ENCODE data around the gene ETS1.

ETS1 gene

DNA sequence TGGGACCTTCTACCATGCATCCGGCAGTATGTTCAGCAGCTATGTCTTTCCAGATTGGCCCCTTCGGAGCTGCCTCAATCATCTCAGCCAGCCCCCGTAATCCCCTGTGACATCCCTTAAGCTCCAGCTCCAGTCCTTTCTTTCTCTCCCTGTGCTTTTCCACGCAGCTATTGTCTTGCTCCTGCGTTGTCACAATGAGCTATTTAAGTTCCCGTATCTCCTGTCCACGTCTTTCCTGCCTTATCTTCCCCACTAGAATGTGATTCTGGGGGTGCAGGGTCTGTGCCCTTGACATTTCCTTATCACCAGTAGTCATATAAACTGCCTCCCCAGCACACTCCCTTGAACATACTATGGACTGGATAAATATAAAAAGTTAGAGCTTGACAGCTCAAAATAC is 5.1 kb upstream of the ETS1 start:
- no peak for DNase-seq

DNA sequence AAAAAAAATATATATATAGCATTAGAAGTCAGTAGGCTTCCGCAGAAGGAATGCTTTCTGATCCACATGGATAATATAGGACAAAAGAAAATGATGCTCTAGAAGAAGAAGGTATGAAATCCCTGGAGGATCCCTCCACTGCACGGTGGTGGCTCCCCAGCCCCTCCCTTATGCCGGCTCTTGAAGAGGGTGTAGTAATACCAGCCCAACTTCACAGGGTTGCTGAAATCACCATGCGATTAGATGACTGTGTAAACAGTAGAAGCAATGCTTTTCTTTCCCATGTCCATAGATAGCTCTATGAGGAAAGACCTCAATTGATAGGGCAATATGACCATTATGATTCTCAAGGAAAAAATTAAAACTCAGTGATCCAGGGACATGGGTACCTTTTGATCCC is 3.2 kb upstream of the ETS1 start:
- no peak for DNase-seq

GRCh38 chr11:128589998-128590397 is 2.6 kb upstream of the ETS1 start:
- DNase-seq: no peak

DNA sequence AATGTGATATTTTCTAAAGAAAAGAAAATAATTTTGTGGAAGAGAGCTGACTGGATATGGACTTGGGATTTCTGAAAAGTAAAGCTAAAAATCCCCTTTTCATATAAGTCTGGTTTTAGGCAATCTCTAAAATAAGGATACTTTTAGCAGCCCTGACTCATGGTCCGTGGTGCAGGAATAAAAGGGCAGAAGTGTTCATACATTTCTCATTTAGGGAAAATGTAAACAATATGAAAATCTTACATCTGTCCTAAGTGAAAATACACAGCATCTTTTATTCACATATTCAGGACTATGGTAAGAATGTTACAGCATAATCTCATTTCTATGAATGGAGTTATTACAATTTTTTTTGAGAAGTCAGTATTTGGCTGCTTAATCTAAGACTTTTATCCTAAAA is 735 bp upstream of the ETS1 start:
- DNase-seq: no peak

GRCh38 chr11:128586689-128587088 is 669 bp downstream of the ETS1 start:
- no peak for DNase-seq

- DNase-seq: no peak
These were observed 1.7 kb downstream of the ETS1 start for GRCh38 chr11:128585498-128586238.

- no peak for DNase-seq
These were observed 3.1 kb downstream of the ETS1 start for GRCh38 chr11:128584253-128584652.

- no peak for DNase-seq
These were observed 4.6 kb downstream of the ETS1 start for GRCh38 chr11:128582496-128583366.

DNA sequence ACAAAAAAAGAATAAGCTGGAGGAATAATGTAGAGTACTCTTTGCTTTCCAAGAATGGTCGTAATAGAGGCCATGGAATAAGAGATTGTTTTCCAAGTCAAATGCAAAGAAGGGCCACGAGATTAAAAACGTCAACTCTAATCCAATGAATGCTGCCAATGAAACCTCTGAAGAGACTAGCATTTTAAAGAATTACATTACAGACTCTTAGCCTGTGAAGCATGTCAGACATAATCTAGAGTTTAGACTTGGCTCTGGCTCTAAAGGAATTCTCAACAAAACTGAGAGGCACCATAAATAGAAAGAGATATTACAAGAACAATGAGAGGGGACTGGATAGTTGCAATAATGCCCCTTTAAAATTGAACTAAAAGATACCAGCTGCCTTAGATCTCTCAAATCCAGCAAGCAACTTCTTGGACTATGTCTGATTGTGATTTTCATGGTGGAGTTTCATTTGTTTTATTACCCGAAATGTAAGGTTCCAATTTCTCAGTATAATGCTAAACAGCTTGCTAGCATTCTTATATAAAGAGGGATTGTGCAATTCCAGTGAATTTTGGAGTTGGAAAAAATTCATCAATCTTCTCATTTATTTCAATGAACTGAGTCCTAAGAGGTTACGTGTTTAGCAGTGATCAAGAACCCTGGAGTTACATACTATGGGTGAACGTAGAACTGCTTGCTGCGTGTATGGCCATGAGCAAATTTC is 5.6 kb downstream of the ETS1 start:
- no peak for DNase-seq

DNA sequence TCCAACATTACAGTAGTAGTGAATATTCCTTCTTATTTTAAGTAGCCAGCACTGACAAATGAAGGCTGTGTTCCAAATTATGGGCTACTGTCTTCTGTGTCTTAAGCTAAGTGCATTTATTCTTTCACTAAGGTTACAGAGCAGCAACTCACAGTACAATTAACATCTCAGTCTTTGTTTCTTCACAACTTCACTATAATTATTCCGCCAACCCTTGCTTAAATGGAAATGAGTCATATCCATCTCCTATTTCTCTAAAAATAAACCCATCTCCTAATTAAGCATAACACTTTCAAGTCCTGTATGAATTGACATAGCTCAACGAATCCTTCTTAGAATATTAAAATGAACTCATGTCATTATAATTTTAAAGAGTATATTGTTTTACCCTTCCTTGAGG is 6.7 kb downstream of the ETS1 start:
- DNase-seq: no peak

DNA sequence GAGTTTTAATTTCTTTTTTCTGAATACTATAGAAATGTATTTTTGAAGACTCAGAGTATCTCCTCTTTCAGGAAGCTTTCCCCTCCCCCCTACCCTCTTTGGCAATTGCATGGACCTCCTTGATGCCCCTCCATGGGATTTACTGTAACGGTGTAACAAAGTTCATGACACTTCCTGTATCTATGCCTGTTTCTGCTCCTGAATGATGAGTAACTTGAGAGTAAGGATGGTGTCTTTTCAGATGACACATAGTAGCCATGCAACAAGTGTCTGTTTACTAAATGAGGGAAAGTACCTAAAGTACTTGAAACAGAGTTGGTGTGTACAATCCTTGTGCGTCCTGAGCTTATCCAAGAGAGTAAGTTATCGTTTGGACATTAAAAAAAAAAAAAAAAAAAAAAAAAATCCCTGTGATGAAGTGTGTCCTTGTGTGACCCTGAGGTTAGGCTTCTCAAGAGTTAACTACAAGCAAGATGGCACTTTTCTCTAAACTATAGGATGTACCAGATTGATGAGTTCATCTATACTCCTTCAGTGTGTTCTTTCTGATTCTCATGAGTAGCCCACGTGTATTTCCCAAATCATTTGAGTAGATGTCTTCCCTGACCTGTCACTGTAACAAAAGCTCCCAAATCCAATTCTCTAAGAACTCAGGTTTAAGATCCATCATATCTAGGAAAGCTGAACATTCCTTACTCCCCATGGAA is 7.4 kb downstream of the ETS1 start:
- DNase-seq: no peak

DNA sequence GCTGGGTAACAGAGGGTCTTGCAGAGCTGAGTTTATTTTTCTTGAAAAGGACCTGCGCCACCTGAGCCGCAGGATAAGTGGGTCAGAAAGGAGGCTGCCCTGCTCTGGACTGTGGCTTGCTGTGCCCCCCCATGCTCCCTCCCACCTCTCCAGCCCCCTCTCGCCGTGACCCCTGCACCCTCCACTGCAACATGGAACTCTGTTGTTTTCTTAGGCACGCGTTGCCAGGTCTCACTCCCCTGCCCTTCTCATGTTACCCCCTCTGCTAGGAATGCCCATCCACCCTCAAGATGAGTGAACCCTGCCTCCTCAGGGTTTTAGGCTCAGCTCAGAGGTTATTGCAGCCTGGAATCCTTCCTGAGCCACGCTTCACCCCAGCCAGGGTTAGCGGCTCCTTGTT is 10.8 kb downstream of the ETS1 start:
- no peak for DNase-seq

DNA sequence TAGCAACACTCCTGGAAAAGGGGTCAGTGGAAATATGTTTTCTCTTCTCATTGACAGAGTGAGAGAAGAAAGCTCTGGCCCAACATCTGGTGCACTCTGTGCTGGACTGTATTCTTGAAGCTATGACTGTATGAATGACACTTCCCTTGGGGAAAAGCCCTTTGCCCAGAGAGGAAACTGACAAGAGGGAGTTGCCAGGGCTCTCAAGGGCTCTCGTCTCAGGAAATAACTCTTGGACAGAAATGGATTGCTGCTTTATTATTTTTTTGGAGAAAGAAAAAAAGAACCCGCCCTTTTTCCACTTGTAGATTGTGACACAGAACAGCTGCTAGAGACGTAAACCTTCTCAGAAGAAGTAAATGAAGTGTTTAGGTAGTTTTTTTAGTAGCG is 11.4 kb downstream of the ETS1 start:
- DNase-seq: no peak

- no peak for DNase-seq
These were observed 12.0 kb downstream of the ETS1 start for GRCh38 chr11:128575174-128575960.

- no peak for DNase-seq
These were observed 12.8 kb downstream of the ETS1 start for GRCh38 chr11:128574576-128575011.

- no peak for DNase-seq
These were observed 13.7 kb downstream of the ETS1 start for GRCh38 chr11:128573638-128574037.

DNA sequence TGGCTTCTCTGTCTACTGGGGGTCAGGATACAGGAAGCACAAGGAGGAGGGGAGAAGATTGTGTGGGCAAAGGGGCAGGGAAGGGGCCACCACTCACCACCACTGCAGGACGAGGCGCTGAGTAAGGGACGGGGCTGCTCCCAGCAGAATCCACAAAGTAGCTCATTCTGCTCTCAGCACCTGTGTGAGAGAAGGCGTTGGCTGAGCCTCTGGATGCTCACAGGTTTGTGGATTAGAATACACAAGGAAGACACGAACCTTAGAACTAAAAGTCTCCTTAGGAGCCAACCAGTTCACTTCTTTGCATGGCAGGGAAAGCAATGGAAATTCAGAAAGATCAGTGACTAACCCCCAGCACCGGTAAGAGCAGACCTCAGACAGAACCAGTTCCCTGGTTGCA is 14.4 kb downstream of the ETS1 start:
- DNase-seq: no peak

GRCh38 chr11:128570632-128571031 is 16.7 kb downstream of the ETS1 start:
- DNase-seq: no peak

DNA sequence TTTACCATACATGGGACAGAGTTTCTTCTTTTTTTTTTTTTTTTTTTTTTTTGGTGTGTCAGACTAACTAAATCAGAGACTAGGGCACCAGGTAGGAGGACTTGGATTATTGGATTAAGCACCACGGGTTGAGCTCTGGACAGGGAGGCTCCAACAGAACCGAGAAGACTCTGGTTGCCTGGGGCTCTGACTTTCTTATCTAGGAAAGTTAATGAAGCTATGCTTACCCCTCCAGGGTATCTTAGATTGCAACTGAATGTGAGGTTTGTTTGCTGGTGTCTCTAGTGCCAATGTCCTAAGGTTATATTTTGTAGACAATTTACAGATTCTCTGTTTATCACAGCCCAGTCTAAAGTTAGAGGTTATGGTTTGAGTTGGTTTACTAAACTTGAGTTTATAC is 18.1 kb downstream of the ETS1 start:
- DNase-seq: no peak

DNA sequence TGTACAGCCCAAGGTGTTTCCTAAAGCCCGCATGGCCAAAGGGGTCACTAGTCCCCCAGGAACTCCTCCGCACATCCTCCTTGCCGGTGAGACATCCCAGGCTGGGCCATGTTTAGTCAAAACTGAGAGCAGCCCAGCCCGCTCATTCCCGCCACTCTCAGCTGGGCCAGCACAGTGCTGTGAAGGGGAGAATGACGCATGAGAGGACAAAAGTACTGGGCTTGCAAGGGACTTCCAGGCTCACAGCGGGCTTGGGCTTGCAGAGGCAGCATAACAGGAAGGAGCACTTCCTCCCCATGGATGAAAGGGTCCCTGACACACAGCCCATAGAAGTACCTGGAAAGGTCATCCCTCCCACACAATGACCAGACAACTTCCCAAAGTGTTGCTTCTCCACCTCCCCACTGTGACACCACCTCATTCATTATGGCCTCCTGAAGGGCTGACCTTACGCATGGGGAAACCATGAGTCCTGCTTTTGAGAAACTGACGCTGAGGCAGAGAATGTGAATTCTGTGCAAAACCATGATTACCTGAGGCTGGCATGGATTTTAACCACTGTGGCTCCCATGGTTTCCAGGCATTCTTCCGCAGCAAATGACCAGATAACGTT is 19.1 kb downstream of the ETS1 start:
- no peak for DNase-seq

GRCh38 chr11:128567130-128567529 is 20.2 kb downstream of the ETS1 start:
- DNase-seq: no peak

GRCh38 chr11:128565881-128566280 is 21.5 kb downstream of the ETS1 start:
- DNase-seq: no peak

All from activated effector memory CD4-positive, alpha-beta T cell treated with Interleukin-2 at 50 U/mL for 16 hours (primary cell).